Thoracic aorta (tissue), 2 donors: Measurements from ENCODE around the gene PLAGL2. TPM values are rescaled to one million over a fixed set of nuclear protein-coding genes. Genes with fewer than 3 reads are reported as not detected.

ENCODE experiments used
- ATAC-seq: fragments of 150-250 bp; one replicate; pipeline ENCODE4 v1.8.0; 2017; ENCODE audit warnings: low read depth; ENCODE audit not compliant: insufficient number of reproducible peaks, low FRiP score
- DNase-seq: peaks from one replicate; pipeline ENCODE4 v3.0.0-alpha.2; 2020; ENCODE audit warnings: low spot score
- H3K27ac ChIP-seq, 2 donors: fragments of 200-600 bp; sonication (generic); 1 replicate in 1 of 2; 2 replicates in 1 of 2; pipeline ENCODE4 v1.5.1; 2016; ENCODE audit warnings: mild to moderate bottlenecking in 2 of 2, moderate library complexity in 2 of 2
- H3K27me3 ChIP-seq: fragments of 200-600 bp; sonication (generic); replicated peaks from 2 replicates; pipeline ENCODE4 v1.6.0; 2016; ENCODE audit warnings: mild to moderate bottlenecking; ENCODE audit not compliant: insufficient read depth
- H3K36me3 ChIP-seq: fragments of 200-600 bp; sonication (generic); one replicate; pipeline ENCODE4 v1.5.1; 2016
- H3K4me1 ChIP-seq, 2 donors: fragments of 200-600 bp; sonication (generic); 1 replicate in 1 of 2; 2 replicates in 1 of 2; pipeline versions ENCODE4 v1.5.1 to v1.6.0; 2016; ENCODE audit warnings: low read depth in 2 of 2, mild to moderate bottlenecking in 1 of 2; ENCODE audit not compliant: control insufficient read depth in 1 of 2
- H3K4me3 ChIP-seq: fragments of 200-600 bp; sonication (generic); 2 replicates; pipeline ENCODE4 v1.5.1; 2016; ENCODE audit warnings: mild to moderate bottlenecking
- H3K9me3 ChIP-seq: fragments of 200-600 bp; sonication (generic); 2 replicates; pipeline ENCODE4 v1.5.1; 2016
- CTCF ChIP-seq: fragments of 200-600 bp; sonication (generic); IDR thresholded peaks from one replicate; pipeline ENCODE4 v1.5.1; 2019; ENCODE audit warnings: antibody characterized with exemption
- total RNA-seq, 2 donors: library from RNA; depleted of rRNA; stranded (reverse); fragments of >200 nt; gene quantifications; one replicate each; pipeline versions ENCODE4 v1.1.0 to v1.2.3, GENCODE V29; 2016

The PLAGL2 gene
- total RNA-seq, 2 donors from 2014 or later = 3.8 to 7.5 TPM

- DNase-seq (no peak), ATAC-seq (no peak)
Measured at GRCh38 chr20:32186506-32186905, 21.0 kb downstream of the PLAGL2 start.

DNA sequence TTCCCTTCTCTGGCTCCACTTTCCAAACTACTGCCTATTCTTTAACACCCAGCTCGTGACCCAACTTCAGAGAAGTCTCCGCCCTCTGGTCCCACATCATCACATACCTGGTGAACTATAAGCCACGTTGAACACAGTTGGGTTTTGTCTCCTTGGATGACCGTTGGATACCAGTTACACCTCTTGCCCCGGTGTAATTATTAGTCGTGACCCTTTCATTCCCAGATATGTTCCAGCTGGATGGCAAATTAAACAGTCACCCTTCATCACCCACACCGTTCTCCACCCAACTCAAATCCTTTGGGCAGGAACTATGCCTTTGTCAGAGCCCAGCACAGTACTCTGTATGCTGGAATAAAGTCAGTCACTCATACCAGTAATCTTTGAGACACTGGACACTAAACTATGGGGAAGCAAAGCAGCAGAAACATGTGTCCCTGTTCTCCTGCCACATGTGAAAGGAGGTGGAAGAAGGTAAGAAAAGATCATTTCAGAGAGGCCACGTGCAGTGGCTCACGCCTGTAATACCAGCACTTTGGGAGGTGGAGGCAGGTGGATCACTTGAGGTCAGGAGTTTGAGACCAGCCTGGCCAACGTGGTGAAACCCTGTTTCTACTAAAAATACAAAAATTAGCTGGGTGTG is 22.5 kb downstream of the PLAGL2 start:
- no peak for ATAC-seq
- no peaks in the 10 kb centered on the region for H3K9me3 ChIP-seq
- TF ChIP-seq CTCF = no peak
- no peak overlapping the region for H3K4me3 ChIP-seq
- H3K36me3 ChIP-seq = no peaks in the 10 kb centered on the region
- H3K4me1 ChIP-seq = peaks cover 9 to 13% of the 10 kb centered on the region in 2 donors
- DNase-seq = no peak
- no peak overlapping the region for H3K27ac ChIP-seq
- H3K27me3 ChIP-seq = no peaks in the 10 kb centered on the region

More at GRCh38 chr20:32186506-32186905, 21.0 kb downstream of the PLAGL2 start:
- H3K36me3 ChIP-seq = no peaks in the 10 kb centered on the region
- H3K9me3 ChIP-seq = no peaks in the 10 kb centered on the region
- TF ChIP-seq CTCF = no peak
- H3K4me1 ChIP-seq = peaks cover 9 to 13% of the 10 kb centered on the region in 2 donors
- H3K27ac ChIP-seq = no peak overlapping the region
- H3K4me3 ChIP-seq = no peak overlapping the region
- no peaks in the 10 kb centered on the region for H3K27me3 ChIP-seq

- no peak overlapping the region for H3K27ac ChIP-seq
- no peaks in the 10 kb centered on the region for H3K27me3 ChIP-seq
- TF ChIP-seq CTCF = no peak
- H3K36me3 ChIP-seq = no peaks in the 10 kb centered on the region
- H3K4me1 ChIP-seq = peaks cover 6 to 7% of the 10 kb centered on the region in 2 donors
- H3K9me3 ChIP-seq = no peaks in the 10 kb centered on the region
- ATAC-seq (no peak), DNase-seq (no peak)
- H3K4me3 ChIP-seq = no peak overlapping the region
Measured at GRCh38 chr20:32183947-32184635, 23.5 kb downstream of the PLAGL2 start.

DNA sequence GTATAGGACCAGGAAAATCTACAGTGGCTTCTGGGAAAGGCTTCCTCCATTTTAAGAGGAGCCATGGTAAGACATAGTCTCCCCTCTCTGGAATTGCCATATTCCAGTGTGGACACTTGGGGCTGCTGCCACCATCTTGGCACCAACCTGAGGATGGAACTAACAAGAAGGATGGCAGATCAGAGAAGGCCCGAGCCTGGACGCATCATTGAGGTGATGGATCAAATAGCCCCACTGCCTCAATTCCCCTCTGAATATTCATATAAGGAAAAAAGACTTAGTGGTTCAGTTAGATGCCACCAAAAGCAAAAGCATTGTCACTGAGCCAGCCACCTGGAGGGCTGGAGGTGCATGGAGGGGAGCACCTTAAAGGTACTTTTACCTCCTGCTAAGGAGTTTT is 25.9 kb downstream of the PLAGL2 start:
- no peaks in the 10 kb centered on the region for H3K9me3 ChIP-seq
- no peak overlapping the region for H3K4me3 ChIP-seq
- TF ChIP-seq CTCF = no peak
- no peak overlapping the region for H3K27ac ChIP-seq
- no peaks in the 10 kb centered on the region for H3K4me1 ChIP-seq
- H3K27me3 ChIP-seq = no peaks in the 10 kb centered on the region
- H3K36me3 ChIP-seq = no peaks in the 10 kb centered on the region
- ATAC-seq (no peak), DNase-seq (no peak)

DNA sequence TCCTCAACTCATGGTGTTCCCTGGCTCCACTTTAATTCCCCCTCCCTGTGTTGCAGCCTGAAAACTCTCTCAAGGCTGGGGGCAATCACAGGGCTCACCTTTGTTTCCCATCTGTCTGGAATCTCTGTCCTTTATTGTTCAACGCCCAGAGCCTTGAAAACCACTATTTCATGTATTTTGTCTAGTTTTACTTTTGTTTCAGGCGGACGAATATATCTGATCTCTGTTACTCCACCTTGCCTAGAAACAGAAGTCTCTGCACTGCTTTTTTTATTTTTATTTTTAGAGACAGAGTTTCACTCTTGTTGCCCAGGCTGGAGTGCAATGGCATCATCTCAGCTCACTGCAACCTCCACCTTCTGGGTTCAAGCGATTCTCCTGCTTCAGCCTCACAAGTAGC is 27.6 kb downstream of the PLAGL2 start:
- H3K27ac ChIP-seq = no peak overlapping the region
- no peaks in the 10 kb centered on the region for H3K36me3 ChIP-seq
- ATAC-seq (no peak), DNase-seq (no peak)
- H3K4me1 ChIP-seq = no peaks in the 10 kb centered on the region
- TF ChIP-seq CTCF = no peak
- no peaks in the 10 kb centered on the region for H3K27me3 ChIP-seq
- no peak overlapping the region for H3K4me3 ChIP-seq
- H3K9me3 ChIP-seq = no peaks in the 10 kb centered on the region
